Mucosa of gallbladder (tissue), 1 donor: Measurements from ENCODE around the gene UMPS. TPM values are rescaled to one million over a fixed set of nuclear protein-coding genes. Genes with fewer than 3 reads are reported as not detected.

Experiments used
- total RNA-seq: library from RNA; stranded (reverse); gene quantifications from one replicate; pipeline ENCODE4 v1.2.1, GENCODE V29; 2021
- donor health status: DM: no; HTN: no; CAD: no.

UMPS gene
- total RNA-seq, 1 donor from 2014 or later: 27.9 TPM

Other genes with a start within 250 kb of the UMPS start
- 257 TPM for gene ITGB5, start 156.9 kb downstream of the UMPS start, total RNA-seq
- 248 TPM for gene MUC13, start 204.3 kb downstream of the UMPS start, total RNA-seq